Measurements from ENCODE around the gene DLG5.

The DLG5 gene

GRCh38 chr10:77855404-77856155 is 71.0 kb downstream of the DLG5 start:
- DNase-seq (ENCODE audit: low read depth): no peak
- no peak for TF ChIP-seq CTCF (IDR thresholded peaks at IDR 0.05; ENCODE audit: insufficient read depth, low read depth, low read length, missing control alignments)
- no peak overlapping the region for H3K4me3 ChIP-seq (ENCODE audit: low read length)

GRCh38 chr10:77854115-77854514 is 72.4 kb downstream of the DLG5 start:
- H3K4me3 ChIP-seq (ENCODE audit: low read length): no peak overlapping the region
- TF ChIP-seq CTCF (IDR thresholded peaks at IDR 0.05; ENCODE audit: insufficient read depth, low read depth, low read length, missing control alignments): no peak
- DNase-seq (ENCODE audit: low read depth): no peak

- no peak for TF ChIP-seq CTCF (IDR thresholded peaks at IDR 0.05; ENCODE audit: insufficient read depth, low read depth, low read length, missing control alignments)
- no peak for DNase-seq (ENCODE audit: low read depth)
- H3K4me3 ChIP-seq (ENCODE audit: low read length): no peak overlapping the region
Observed at GRCh38 chr10:77853256-77853655, 73.3 kb downstream of the DLG5 start.

- DNase-seq (ENCODE audit: low read depth): no peak
- no peak overlapping the region for H3K4me3 ChIP-seq (ENCODE audit: low read length)
- TF ChIP-seq CTCF (IDR thresholded peaks at IDR 0.05; ENCODE audit: insufficient read depth, low read depth, low read length, missing control alignments): no peak
Observed at GRCh38 chr10:77850620-77851231, 75.8 kb downstream of the DLG5 start.

GRCh38 chr10:77849039-77849664 is 77.4 kb downstream of the DLG5 start:
- no peak for TF ChIP-seq CTCF (IDR thresholded peaks at IDR 0.05; ENCODE audit: insufficient read depth, low read depth, low read length, missing control alignments)
- no peak overlapping the region for H3K4me3 ChIP-seq (ENCODE audit: low read length)
- no peak for DNase-seq (ENCODE audit: low read depth)

GRCh38 chr10:77846718-77847311 is 79.7 kb downstream of the DLG5 start:
- no peak overlapping the region for H3K4me3 ChIP-seq (ENCODE audit: low read length)
- DNase-seq (ENCODE audit: low read depth): peak; percentile 66
- TF ChIP-seq CTCF (IDR thresholded peaks at IDR 0.05; ENCODE audit: insufficient read depth, low read depth, low read length, missing control alignments): peak; percentile 97
